Liver (tissue), 9 donors: ENCODE results near the gene KLHL42. TPM values are rescaled to one million over a fixed set of nuclear protein-coding genes. Genes with fewer than 3 reads are reported as not detected.

Experiments used
- DNase-seq: peaks from one replicate; pipeline ENCODE4 v3.0.0-alpha.2; 2017; ENCODE audit warnings: low spot score
- H3K27ac ChIP-seq, 2 donors: one replicate each; pipeline ENCODE4 v1.7.0; 2013; ENCODE audit warnings: inconsistent platforms in 2 of 2, low read length in 2 of 2, control low read depth in 1 of 2, low read depth in 1 of 2, mild to moderate bottlenecking in 1 of 2
- H3K27me3 ChIP-seq, 4 donors: one replicate each; pipeline versions ENCODE4 v1.6.1 to v1.7.0; 2013; ENCODE audit warnings: low read length in 3 of 4, inconsistent platforms in 1 of 4, mild to moderate bottlenecking in 1 of 4, moderate library complexity in 1 of 4; ENCODE audit not compliant: control insufficient read depth in 4 of 4, insufficient read depth in 4 of 4
- H3K36me3 ChIP-seq, 4 donors: one replicate each; pipeline versions ENCODE4 v1.6.1 to v1.7.0; 2013; ENCODE audit warnings: low read length in 3 of 4, mild to moderate bottlenecking in 3 of 4, low read depth in 1 of 4, moderate library complexity in 1 of 4; ENCODE audit not compliant: control insufficient read depth in 4 of 4, insufficient read depth in 3 of 4
- H3K4me1 ChIP-seq, 4 donors: one replicate each; pipeline versions ENCODE4 v1.6.1 to v1.7.0; 2013; ENCODE audit warnings: low read length in 3 of 4, mild to moderate bottlenecking in 3 of 4, moderate library complexity in 1 of 4; ENCODE audit not compliant: control insufficient read depth in 4 of 4, insufficient read depth in 4 of 4
- H3K4me3 ChIP-seq, 3 donors: one replicate each; pipeline versions ENCODE4 v1.6.1 to v1.7.0; 2013; ENCODE audit warnings: low read length in 3 of 3, control low read depth in 1 of 3, low read depth in 1 of 3, mild to moderate bottlenecking in 1 of 3
- H3K9ac ChIP-seq, 2 donors: one replicate each; pipeline ENCODE4 v1.7.0; 2013; ENCODE audit warnings: low read length in 2 of 2, mild to moderate bottlenecking in 2 of 2, moderate library complexity in 2 of 2, control low read depth in 1 of 2, low read depth in 1 of 2
- H3K9me3 ChIP-seq, 4 donors: one replicate each; pipeline versions ENCODE4 v1.6.1 to v1.7.0; 2013; ENCODE audit warnings: low read length in 3 of 4; ENCODE audit not compliant: control insufficient read depth in 4 of 4
- ATF3 ChIP-seq: IDR thresholded peaks from 2 replicates; pipeline ENCODE4 v1.6.1; 2016; ENCODE audit warnings: antibody characterized with exemption
- CTCF ChIP-seq: fragments of 150-350 bp; IDR thresholded peaks from 2 replicates; pipeline ENCODE4 v1.5.1; 2017; ENCODE audit warnings: improper control_type of control experiment, low read depth, low read length; ENCODE audit not compliant: missing input control
- EGR1 ChIP-seq, 2 donors: IDR thresholded peaks; 2 replicates each; pipeline ENCODE4 v1.6.1; 2016 to 2018; ENCODE audit warnings: antibody characterized with exemption in 2 of 2, low read depth in 2 of 2
- FOXA1 ChIP-seq: IDR thresholded peaks from 2 replicates; pipeline ENCODE4 v1.6.1; 2016; ENCODE audit warnings: antibody characterized with exemption
- FOXA2 ChIP-seq: IDR thresholded peaks from 2 replicates; pipeline ENCODE4 v1.6.1; 2016; ENCODE audit warnings: antibody characterized with exemption
- GABPA ChIP-seq, 2 donors: IDR thresholded peaks in 1 of 2; conservative IDR thresholded peaks in 1 of 2; 2 replicates each; pipeline ENCODE4 v1.6.1; 2016; ENCODE audit warnings: antibody characterized with exemption in 2 of 2, mild to moderate bottlenecking in 1 of 2, moderate library complexity in 1 of 2
- HNF4A ChIP-seq, 2 donors: conservative IDR thresholded peaks; 2 replicates each; pipeline ENCODE4 v1.6.1; 2016; ENCODE audit warnings: antibody characterized with exemption in 2 of 2, mild to moderate bottlenecking in 2 of 2
- JUND ChIP-seq, 2 donors: IDR thresholded peaks; 2 replicates each; pipeline ENCODE4 v1.6.1; 2016; ENCODE audit warnings: antibody characterized with exemption in 2 of 2
- MAX ChIP-seq: IDR thresholded peaks from 2 replicates; pipeline ENCODE4 v1.6.1; 2016; ENCODE audit warnings: antibody characterized with exemption
- NR2F2 ChIP-seq: IDR thresholded peaks from 2 replicates; pipeline ENCODE4 v1.6.1; 2016; ENCODE audit warnings: antibody characterized with exemption
- RAD21 ChIP-seq, 2 donors: IDR thresholded peaks; 2 replicates each; pipeline ENCODE4 v1.6.1; 2016; ENCODE audit warnings: antibody characterized with exemption in 2 of 2, mild to moderate bottlenecking in 2 of 2
- RXRA ChIP-seq, 2 donors: IDR thresholded peaks; 2 replicates each; pipeline ENCODE4 v1.6.1; 2017 to 2018; ENCODE audit warnings: antibody characterized with exemption in 2 of 2, mild to moderate bottlenecking in 1 of 2
- SP1 ChIP-seq: IDR thresholded peaks from 2 replicates; pipeline ENCODE4 v1.6.1; 2018; ENCODE audit warnings: antibody characterized with exemption, mild to moderate bottlenecking
- TAF1 ChIP-seq: conservative IDR thresholded peaks from 2 replicates; pipeline ENCODE4 v1.6.1; 2016; ENCODE audit warnings: antibody characterized with exemption, mild to moderate bottlenecking
- YY1 ChIP-seq: IDR thresholded peaks from 2 replicates; pipeline ENCODE4 v1.6.1; 2016; ENCODE audit warnings: antibody characterized with exemption, mild to moderate bottlenecking
- ZBTB33 ChIP-seq: IDR thresholded peaks from 2 replicates; pipeline ENCODE4 v1.6.1; 2016; ENCODE audit warnings: antibody characterized with exemption
- WGBS: extraction: QIAGEN DNeasy Blood & Tissue Kit; methylation state at CpG from one replicate; pipeline ENCODE4 v1.1.7; 2013; 5-methylcytosine and 5-hydroxymethylcytosine counted together
- polyA plus RNA-seq, 2 donors: library from polyadenylated mRNA; stranded (reverse) in 1 of 2; unstranded in 1 of 2; fragments of 200-250 nt in 1 of 2; fragments of >200 nt in 1 of 2; fragmentation: Nextera tagmentation in 1 of 2; extraction: Ambion mirVana in 1 of 2; gene quantifications; one replicate each; pipeline versions ENCODE4 v1.2.1 to v1.2.3, GENCODE V29; 2013 to 2015
- total RNA-seq, 2 donors: library from RNA; depleted of rRNA; stranded (reverse); fragments of >200 nt; gene quantifications; one replicate each; pipeline ENCODE4 v1.2.3, GENCODE V29; 2014
- donor health status: healthy.
- donor health status: healthy.
- donor health status: healthy.
- donor health status: healthy.
- donor health status: healthy.

KLHL42 gene
- total and polyA plus RNA-seq, 4 donors, result 3.6 to 13.4 (median 6.4) TPM

- 94% methylated on average over 6 of the region's 6 CpGs for WGBS
- H3K9me3 ChIP-seq, result no peaks in the 10 kb centered on the region
- no peak overlapping the region for H3K9ac ChIP-seq
- no peaks in the 10 kb centered on the region for H3K4me1 ChIP-seq
- no peak overlapping the region for H3K4me3 ChIP-seq
- peaks cover 4 to 23% (median 13%) of the 10 kb centered on the region in 4 donors for H3K36me3 ChIP-seq
- DNase-seq, result no peak
- TF ChIP-seq HNF4A (conservative IDR thresholded peaks at IDR 0.05) (no peak), SP1 (no peak), RAD21 (IDR thresholded peaks at IDR 0.05) (no peak), RXRA (IDR thresholded peaks at IDR 0.05) (no peak), TAF1 (no peak), FOXA2 (no peak), ZBTB33 (no peak), JUND (IDR thresholded peaks at IDR 0.05) (no peak), EGR1 (IDR thresholded peaks at IDR 0.05; ENCODE audit: low read depth in 2 of 2) (no peak), NR2F2 (no peak)
- no peaks in the 10 kb centered on the region for H3K27me3 ChIP-seq
- no peak overlapping the region for H3K27ac ChIP-seq
Observed at GRCh38 chr12:27794818-27795584, 15.0 kb downstream of the KLHL42 start.

GRCh38 chr12:27796128-27796527 is 16.1 kb downstream of the KLHL42 start:
- no peak for DNase-seq
- Histone ChIP-seq H3K9me3 (no peaks in the 10 kb centered on the region), H3K36me3 (peaks cover 4 to 23% (median 13%) of the 10 kb centered on the region in 4 donors), H3K9ac (no peak overlapping the region), H3K4me3 (no peak overlapping the region), H3K27me3 (no peaks in the 10 kb centered on the region), H3K4me1 (no peaks in the 10 kb centered on the region), H3K27ac (no peak overlapping the region)
- TF ChIP-seq FOXA2, result no peak
- TF ChIP-seq NR2F2, result no peak
- TF ChIP-seq ZBTB33, result no peak
- TF ChIP-seq CTCF, result no peak
- TF ChIP-seq RAD21 (IDR thresholded peaks at IDR 0.05), result no peak
- TF ChIP-seq TAF1, result no peak
- TF ChIP-seq YY1, result no peak
- no peak for TF ChIP-seq FOXA1
- no peak for TF ChIP-seq MAX
- TF ChIP-seq SP1, result no peak
- no peak for TF ChIP-seq HNF4A (conservative IDR thresholded peaks at IDR 0.05)
- no peak for TF ChIP-seq GABPA (IDR thresholded peaks at IDR 0.05 in 1 of 2, conservative IDR thresholded peaks at IDR 0.05 in 1 of 2)
- no peak for TF ChIP-seq EGR1 (IDR thresholded peaks at IDR 0.05; ENCODE audit: low read depth in 2 of 2)
- no peak for TF ChIP-seq ATF3
- 95% methylated on average over 7 of the region's 7 CpGs for WGBS
